Ovary (tissue), 3 donors: ENCODE measurements around the gene GDPGP1.

Source experiments
- CTCF ChIP-seq, 3 donors: fragments of 450-650 bp in 2 of 3; fragments of 200-600 bp in 1 of 3; IDR thresholded peaks; one replicate each; pipeline versions ENCODE4 v1.5.1 to v1.8.0; 2016 to 2022; ENCODE audit warnings: antibody characterized with exemption in 3 of 3, mild to moderate bottlenecking in 1 of 3
- EP300 ChIP-seq: sonication (generic); formaldehyde crosslinking; IDR thresholded peaks from one replicate; pipeline ENCODE4 v1.6.1; 2017; ENCODE audit warnings: antibody characterized with exemption
- POLR2A ChIP-seq: fragments of 450-650 bp; IDR thresholded peaks from one replicate; pipeline ENCODE4 v1.6.1; 2017; ENCODE audit warnings: antibody characterized with exemption, mild to moderate bottlenecking, moderate library complexity
- donor health status: DM: no; HTN: no; CAD: no.

- TF ChIP-seq CTCF (IDR thresholded peaks at IDR 0.05) (no peak), POLR2A (no peak), EP300 (no peak)
These were observed 5.9 kb upstream of the GDPGP1 start for GRCh38 chr15:90227816-90228772.
